PC-3 (cell line): Measurements from ENCODE around the gene ZNF496. TPM values are rescaled to one million over a fixed set of nuclear protein-coding genes. Genes with fewer than 3 reads are reported as not detected.
"Not testable (repeated sequence)": the region's sequence is repeated elsewhere in the genome, so short reads cannot be mapped to it uniquely, and the experiment has no call there.

Experiments used
- ATAC-seq: fragments of 200-7000 bp; cut with Tn5 transposase; 2 replicates; pipeline ENCODE4 v1.9.1; 2020; ENCODE audit warnings: mild to moderate bottlenecking, moderate library complexity
- Bru-seq: library from RNA; stranded (reverse); fragments of 400-500 nt; gene quantifications from one replicate; lab custom pipeline; 2021; lab: Mats Ljungman, UMichigan
- BruChase-seq, 2 experiments: library from RNA; stranded (reverse); fragments of 400-500 nt; gene quantifications; one replicate each; lab custom pipeline; 2021; lab: Mats Ljungman, UMichigan
- BruUV-seq: library from RNA; stranded (reverse); fragments of 400-500 nt; replicated peaks from 2 replicates; lab custom pipeline; 2021; lab: Mats Ljungman, UMichigan
- CTCF ChIA-PET: fragments of 300-600 bp; sonication (Branson Sonifier 250); formaldehyde crosslinking; loops from one replicate; lab custom pipeline; 2022; ENCODE audit warnings: antibody characterized with exemption; lab: Charles Lee
- POLR2A ChIA-PET: fragments of 300-600 bp; sonication (Branson Sonifier 250); formaldehyde crosslinking; loops from one replicate; lab custom pipeline; 2022; ENCODE audit warnings: antibody characterized with exemption; ENCODE audit not compliant: unreplicated experiment; lab: Charles Lee
- DNase-seq: peaks from one replicate; pipeline ENCODE4 v3.0.0-alpha.2; 2015
- H2AFZ ChIP-seq: fragments of 300-600 bp; sonication (generic); 2 replicates; pipeline ENCODE4 v1.6.0; 2016; ENCODE audit warnings: antibody characterized with exemption, low read length
- H3F3A ChIP-seq: fragments of 300-600 bp; sonication (generic); one replicate; pipeline ENCODE4 v1.6.0; 2017; ENCODE audit warnings: antibody characterized with exemption, low read length, control low read depth, mild to moderate bottlenecking; ENCODE audit not compliant: unreplicated experiment
- H3K27ac ChIP-seq: fragments of 300-600 bp; sonication (generic); 2 replicates; pipeline ENCODE4 v1.5.1; 2016; ENCODE audit warnings: mild to moderate bottlenecking, low read length
- H3K27me3 ChIP-seq: fragments of 300-600 bp; sonication (generic); 2 replicates; pipeline ENCODE4 v1.6.1; 2016; ENCODE audit warnings: low read length, mixed read lengths
- H3K36me3 ChIP-seq: fragments of 300-600 bp; sonication (generic); 2 replicates; pipeline ENCODE4 v1.6.1; 2016; ENCODE audit warnings: low read depth, mixed run types, low read length, mixed read lengths
- H3K4me1 ChIP-seq: fragments of 300-600 bp; sonication (generic); 2 replicates; pipeline ENCODE4 v1.5.1; 2016; ENCODE audit warnings: low read length; ENCODE audit not compliant: insufficient read depth
- H3K4me2 ChIP-seq: fragments of 300-600 bp; sonication (generic); 2 replicates; pipeline ENCODE4 v1.6.0; 2016; ENCODE audit warnings: low read length
- H3K4me3 ChIP-seq: fragments of 300-600 bp; sonication (generic); 2 replicates; pipeline ENCODE4 v1.5.1; 2016; ENCODE audit warnings: mild to moderate bottlenecking, low read length, mixed read lengths
- H3K79me2 ChIP-seq: fragments of 300-600 bp; sonication (generic); 2 replicates; pipeline ENCODE4 v1.6.1; 2017; ENCODE audit warnings: low read length, mixed read lengths
- H3K9ac ChIP-seq: fragments of 300-600 bp; sonication (generic); 2 replicates; pipeline ENCODE4 v1.6.0; 2016; ENCODE audit warnings: mild to moderate bottlenecking, low read length
- H3K9me2 ChIP-seq: fragments of 300-600 bp; sonication (generic); replicated peaks from 2 replicates; pipeline ENCODE4 v1.6.1; 2016; ENCODE audit warnings: mixed run types, low read length, mixed read lengths
- H3K9me3 ChIP-seq: fragments of 300-600 bp; sonication (generic); 2 replicates; pipeline ENCODE4 v1.6.1; 2016; ENCODE audit warnings: low read length, mixed read lengths
- H4K20me1 ChIP-seq: fragments of 300-600 bp; sonication (generic); 2 replicates; pipeline ENCODE4 v1.6.1; 2016; ENCODE audit warnings: low read length, mixed read lengths
- CTCF ChIP-seq: fragments of 300-600 bp; sonication (generic); conservative IDR thresholded peaks from 2 replicates; pipeline ENCODE4 v1.5.1; 2017; ENCODE audit warnings: antibody characterized with exemption, low read depth, mild to moderate bottlenecking, low read length
- EZH2 ChIP-seq: fragments of 300-600 bp; sonication (generic); IDR thresholded peaks from one replicate; pipeline ENCODE4 v1.6.1; 2017; ENCODE audit warnings: antibody characterized with exemption, mild to moderate bottlenecking, low read length; ENCODE audit not compliant: unreplicated experiment
- EZH2phosphoT487 ChIP-seq: fragments of 300-600 bp; sonication (generic); IDR thresholded peaks from 2 replicates; pipeline ENCODE4 v1.6.1; 2018; ENCODE audit warnings: mild to moderate bottlenecking, antibody characterized with exemption, low read length, borderline replicate concordance
- intact Hi-C: fragments of 100-400 bp; cut with micrococcal nuclease; formaldehyde crosslinking; loops from 2 replicates; pipeline ENCODE4 v1.9.0; 2023
- long read RNA-seq: library from polyadenylated mRNA; unstranded; transcript quantifications from one replicate; pipeline ENCODE4 v2.0.0, GENCODE V29; 2021; ENCODE audit not compliant: unreplicated experiment
- total RNA-seq: library from RNA; depleted of rRNA; stranded (reverse); fragments of >200 nt; gene quantifications from 2 replicates; pipeline ENCODE4 v1.2.3, GENCODE V29; 2014; rRNA removed

Gene ZNF496
- total RNA-seq (79.4 and 103 TPM in 2 replicates), Bru-seq, nascent RNA (percentile 93 among the genes with signal in this experiment), BruChase-seq, experiment 1, labeled RNA remaining after a 6-hour chase (percentile 94 among the genes with signal in this experiment), BruChase-seq, experiment 2, labeled RNA remaining after a 2-hour chase (percentile 94 among the genes with signal in this experiment)
- long read RNA-seq, full-length matches to known transcripts = 8 of 178 reads
- long read RNA-seq, partial matches to known transcripts = 20 of 178 reads
- long read RNA-seq, other reads (novel, unspliced or antisense) = 150 of 178 reads

DNA sequence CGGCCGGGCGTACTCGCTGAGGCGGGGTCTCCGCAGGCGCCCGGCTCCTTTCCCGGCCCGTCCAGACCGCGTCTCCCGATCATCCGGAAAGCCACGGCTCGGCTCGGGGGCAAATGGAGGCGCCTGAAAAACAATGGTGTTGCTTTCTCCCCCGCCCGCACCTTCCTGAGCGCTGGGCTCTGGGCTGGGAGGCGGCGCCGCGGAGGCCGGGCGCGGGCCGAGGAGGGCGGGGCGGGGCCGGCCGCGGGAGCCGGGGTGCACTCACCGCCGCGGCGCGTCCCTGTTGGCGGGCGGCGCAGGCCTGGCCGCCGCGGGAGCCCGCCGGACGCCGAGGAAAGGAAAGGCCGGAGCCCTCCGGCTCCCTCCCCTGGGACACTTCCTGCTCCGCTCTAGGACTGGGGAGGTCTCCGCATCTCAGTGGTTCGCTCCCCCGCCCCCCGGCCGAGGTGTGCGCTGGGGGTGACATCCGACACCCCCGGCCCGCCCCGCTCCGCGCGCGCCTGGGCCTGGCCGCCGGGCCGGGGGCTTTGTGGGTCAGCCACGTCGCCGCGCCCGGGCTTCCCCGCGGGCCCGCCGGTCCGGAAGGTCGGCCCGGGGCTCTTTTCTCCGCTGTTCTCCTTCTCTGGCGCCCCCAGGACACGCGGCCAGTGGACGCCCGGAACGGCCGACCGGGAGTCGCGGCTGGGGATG is at the start of gene ZNF496:
ZNF496 (minus strand) TSS at position 343 of the 690 bp plus-strand sequence. CDS start 2,289 bp downstream, outside the sequence.
- Histone ChIP-seq H2AFZ (peak within 1 kb of the TSS; percentile 87), H3K9me2 (no peaks in the 10 kb centered on the region), H3K4me1 (peaks cover 48% of the 10 kb centered on the region), H3K27ac (peak within 1 kb of the TSS; percentile 51), H3K4me2 (peak within 1 kb of the TSS; percentile 99), H3K36me3 (peaks cover 28% of the 10 kb centered on the region), H3K27me3 (no peaks in the 10 kb centered on the region), H3K79me2 (peaks cover 90% of the 10 kb centered on the region), H4K20me1 (peaks cover 5% of the 10 kb centered on the region; the same call in 1 of the 2 replicates), H3K9ac (peak within 1 kb of the TSS; percentile 95), H3K4me3 (peak within 1 kb of the TSS; percentile 88), H3K9me3 (no peaks in the 10 kb centered on the region), H3F3A (no peaks in the 10 kb centered on the region)
- DNase-seq (peak; percentile 98), ATAC-seq (peak; percentile 75)
- intact Hi-C loops = loop anchor here (1.0 to 5.0 kb wide), 2 partner anchors 122 to 219 kb away; no protein-coding TSS in a partner anchor
- BruUV-seq = no TSS peak
- ChIA-PET POLR2A (no interaction called here), CTCF (interaction anchor here (0.6 to 0.9 kb wide), 2 partner anchors 59 to 1292 kb away, joined by 5 read pairs; no protein-coding TSS in a partner anchor)
- TF ChIP-seq EZH2phosphoT487 (no peak), CTCF (no peak), EZH2 (no peak)

DNA sequence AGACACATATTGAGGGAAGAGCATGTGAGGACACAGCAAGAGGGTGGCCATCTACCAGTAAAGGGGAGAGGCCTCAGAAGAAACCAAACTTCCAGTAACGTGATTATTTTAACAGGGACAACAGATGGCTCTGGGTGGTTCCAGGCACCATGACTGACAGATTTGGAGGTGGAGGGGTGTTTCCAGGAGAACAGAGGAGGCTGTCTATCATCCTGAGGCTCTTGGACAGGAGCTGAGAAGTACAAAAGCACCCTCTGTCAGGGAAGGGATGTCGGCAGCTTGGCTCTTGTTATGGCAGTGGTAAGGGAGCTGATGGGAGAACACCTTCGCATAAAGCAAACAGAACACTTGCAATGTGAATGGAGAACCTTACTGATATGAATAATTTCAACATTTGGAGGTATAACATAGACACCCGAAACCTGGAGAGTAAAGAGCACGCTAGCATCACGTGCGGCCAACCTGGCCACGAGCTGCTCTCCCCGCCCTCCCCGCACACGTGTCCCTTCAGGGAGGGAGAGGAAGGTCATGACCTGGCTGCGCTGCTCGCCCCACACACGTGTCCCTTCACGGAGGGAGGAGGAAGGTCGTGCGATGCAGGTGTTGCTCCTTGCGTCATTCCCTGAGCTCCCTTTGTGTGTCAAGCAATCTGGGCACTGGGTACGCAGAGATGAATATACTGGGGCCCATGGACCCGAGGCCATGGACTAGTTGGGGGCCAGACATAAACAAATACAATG is 46.8 kb upstream of the ZNF496 start:
- H3K4me3 ChIP-seq = no peak overlapping the region
- H3K9ac ChIP-seq = no peak overlapping the region
- DNase-seq = no peak
- H3K79me2 ChIP-seq = no peaks in the 10 kb centered on the region
- no peaks in the 10 kb centered on the region for H4K20me1 ChIP-seq
- H3K36me3 ChIP-seq = no peaks in the 10 kb centered on the region
- no peaks in the 10 kb centered on the region for H3K9me3 ChIP-seq
- H3K27me3 ChIP-seq = no peaks in the 10 kb centered on the region
- no peak overlapping the region for H3K27ac ChIP-seq
- POLR2A ChIA-PET = no interaction called here
- no peak for TF ChIP-seq EZH2
- no peak for TF ChIP-seq EZH2phosphoT487
- no peak for TF ChIP-seq CTCF
- no peak for ATAC-seq
- H3K4me2 ChIP-seq = no peak overlapping the region
- BruUV-seq = no TSS peak
- H2AFZ ChIP-seq = no peak overlapping the region
- no peaks in the 10 kb centered on the region for H3K9me2 ChIP-seq
- CTCF ChIA-PET = no interaction called here
- peaks cover 5% of the 10 kb centered on the region; the same call in 1 of the 2 replicates for H3K4me1 ChIP-seq
- intact Hi-C loops = no loop called here
- H3F3A ChIP-seq = no peaks in the 10 kb centered on the region

DNA sequence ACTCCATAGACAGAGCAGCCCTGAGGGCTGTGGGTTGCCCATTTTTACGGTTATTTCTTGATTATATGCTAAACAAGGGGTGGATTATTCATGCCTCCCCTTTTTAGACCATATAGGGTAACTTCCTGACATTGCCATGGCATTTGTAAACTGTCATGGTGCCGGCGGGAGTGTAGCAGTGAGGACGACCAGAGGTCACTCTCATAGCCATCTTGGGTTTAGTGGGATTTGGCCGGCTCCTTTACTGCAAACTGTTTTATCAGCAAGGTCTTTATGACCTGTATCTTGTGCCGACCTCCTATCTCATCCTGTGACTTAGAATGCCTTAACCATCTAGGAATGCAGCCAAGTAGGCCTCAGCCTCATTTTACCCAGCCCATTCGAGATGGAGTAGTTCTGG is 46.0 kb upstream of the ZNF496 start:
- H3K4me1 ChIP-seq, POLR2A ChIA-PET, intact Hi-C loops, H3K9me2 ChIP-seq, H3K4me2 ChIP-seq, H3K27ac ChIP-seq, H3K79me2 ChIP-seq, H2AFZ ChIP-seq, H3K9ac ChIP-seq, H3K4me3 ChIP-seq, BruUV-seq, ATAC-seq, H3K27me3 ChIP-seq, H3K36me3 ChIP-seq, H3F3A ChIP-seq, CTCF ChIA-PET, H3K9me3 ChIP-seq, H4K20me1 ChIP-seq, DNase-seq: not testable (repeated sequence)
